SK-N-SH (cell line): Measurements from ENCODE around the gene ABHD6. TPM values are rescaled to one million over a fixed set of nuclear protein-coding genes. Genes with fewer than 3 reads are reported as not detected.

Experiments used
- CTCF ChIA-PET: fragments of 300-600, 350-600 bp; formaldehyde crosslinking; extraction: SDS; loops from one replicate; lab custom pipeline; 2021; lab: Yijun Ruan, JAX
- POLR2A ChIA-PET: fragments of 350-600 bp; sonication (Branson Sonifier 250); formaldehyde crosslinking; extraction: SDS; loops from one replicate; lab custom pipeline; 2020; ENCODE audit warnings: antibody characterized with exemption, inconsistent platforms; lab: Yijun Ruan, JAX
- DNase-seq: peaks from one replicate; pipeline ENCODE4 v3.0.0; 2012
- H2AFZ ChIP-seq: fragments of 200-600 bp; sonication (generic); 2 replicates; pipeline ENCODE4 v1.8.1; 2016; ENCODE audit warnings: antibody characterized with exemption, mild to moderate bottlenecking, low read depth
- H3F3A ChIP-seq: fragments of 200-600 bp; sonication (generic); replicated peaks from 2 replicates; pipeline ENCODE3; 2016; ENCODE audit warnings: antibody characterized with exemption, mild to moderate bottlenecking; ENCODE audit not compliant: insufficient read depth
- H3K27ac ChIP-seq, 2 experiments: fragments of 200-500 bp in 1 of 2; fragments of 200-600 bp in 1 of 2; sonication (Bioruptor generic) in 1 of 2; sonication (generic), shearing (Covaris generic) in 1 of 2; 2 replicates each; pipeline versions ENCODE4 v1.5.1 to v1.6.1; 2014 to 2016; ENCODE audit warnings: low read depth in 2 of 2, inconsistent platforms in 1 of 2, low read length in 1 of 2, mild to moderate bottlenecking in 1 of 2, mixed read lengths in 1 of 2
- H3K27me3 ChIP-seq: fragments of 200-600 bp; sonication (generic), shearing (Covaris generic); 2 replicates; pipeline ENCODE4 v1.6.1; 2016; ENCODE audit warnings: mixed run types; ENCODE audit not compliant: insufficient read depth
- H3K36me3 ChIP-seq, 2 experiments: fragments of 200-500 bp in 1 of 2; fragments of 200-600 bp in 1 of 2; sonication (Bioruptor generic) in 1 of 2; sonication (generic) in 1 of 2; replicated peaks in 1 of 2; 2 replicates each; pipeline versions ENCODE3 to v1.5.1; 2014 to 2016; ENCODE audit warnings: low read length in 1 of 2, mild to moderate bottlenecking in 1 of 2; ENCODE audit not compliant: insufficient read depth in 2 of 2, control insufficient read depth in 1 of 2
- H3K4me1 ChIP-seq, 2 experiments: fragments of 200-500 bp in 1 of 2; fragments of 200-600 bp in 1 of 2; sonication (Bioruptor generic) in 1 of 2; sonication (generic), shearing (Covaris generic) in 1 of 2; 2 replicates each; pipeline versions ENCODE4 v1.5.1 to v1.6.1; 2014 to 2016; ENCODE audit warnings: low read depth in 1 of 2, low read length in 1 of 2, mixed run types in 1 of 2; ENCODE audit not compliant: insufficient read depth in 2 of 2, control insufficient read depth in 1 of 2
- H3K4me2 ChIP-seq: fragments of 200-600 bp; sonication (generic), shearing (Covaris generic); 2 replicates; pipeline ENCODE4 v1.6.1; 2017; ENCODE audit warnings: mixed run types
- H3K4me3 ChIP-seq, 2 experiments: fragments of 200-500 bp in 1 of 2; fragments of 200-600 bp in 1 of 2; sonication (Bioruptor generic) in 1 of 2; sonication (generic), shearing (Covaris generic) in 1 of 2; 2 replicates each; pipeline versions ENCODE4 v1.5.1 to v1.8.1; 2014 to 2016; ENCODE audit warnings: low read depth in 2 of 2, inconsistent platforms in 1 of 2, low read length in 1 of 2, mild to moderate bottlenecking in 1 of 2, mixed read lengths in 1 of 2, moderate library complexity in 1 of 2
- H3K79me2 ChIP-seq: fragments of 200-600 bp; sonication (generic); 2 replicates; pipeline ENCODE4 v1.8.1; 2017; ENCODE audit warnings: mild to moderate bottlenecking; ENCODE audit not compliant: insufficient read depth
- H3K9ac ChIP-seq: fragments of 200-600 bp; sonication (generic); 2 replicates; pipeline ENCODE4 v1.6.1; 2017; ENCODE audit warnings: mixed run types
- H3K9me2 ChIP-seq: fragments of 200-600 bp; sonication (generic); 2 replicates; pipeline ENCODE4 v1.6.1; 2017; ENCODE audit warnings: mixed run types
- H3K9me3 ChIP-seq: fragments of 200-600 bp; sonication (generic); 2 replicates; pipeline ENCODE4 v1.6.1; 2017; ENCODE audit warnings: mixed run types, mild to moderate bottlenecking, moderate library complexity
- H4K20me1 ChIP-seq: fragments of 200-600 bp; sonication (generic); 2 replicates; pipeline ENCODE4 v1.6.1; 2017; ENCODE audit warnings: mild to moderate bottlenecking, mixed run types; ENCODE audit not compliant: insufficient read depth
- CHD2 ChIP-seq: fragments of 150-350 bp; IDR thresholded peaks from 2 replicates; pipeline ENCODE4 v1.6.1; 2018; ENCODE audit warnings: low read length; ENCODE audit not compliant: partially characterized antibody
- CTCF ChIP-seq: fragments of 200-600 bp; sonication (generic); IDR thresholded peaks from 2 replicates; pipeline ENCODE4 v1.6.1; 2017; ENCODE audit warnings: antibody characterized with exemption, mild to moderate bottlenecking, moderate library complexity
- ELF1 ChIP-seq: IDR thresholded peaks from 2 replicates; pipeline ENCODE4 v1.4.0; 2012
- GABPA ChIP-seq: IDR thresholded peaks from 2 replicates; pipeline ENCODE4 v1.4.0; 2012; ENCODE audit warnings: low read depth, mild to moderate bottlenecking
- NRF1 ChIP-seq: IDR thresholded peaks from 2 replicates; pipeline ENCODE4 v1.6.1; 2012; ENCODE audit warnings: low read depth, mild to moderate bottlenecking, low read length
- PBX3 ChIP-seq: IDR thresholded peaks from 2 replicates; pipeline ENCODE4; 2012
- POLR2AphosphoS5 ChIP-seq: IDR thresholded peaks from 2 replicates; pipeline ENCODE4 v1.6.1; 2012; ENCODE audit warnings: low read depth, low read length
- RAD21 ChIP-seq: IDR thresholded peaks from 2 replicates; pipeline ENCODE4 v1.6.1; 2012; ENCODE audit warnings: mild to moderate bottlenecking, low read length
- RCOR1 ChIP-seq: fragments of 150-350 bp; IDR thresholded peaks from 2 replicates; pipeline ENCODE4 v1.6.1; 2017; ENCODE audit warnings: antibody characterized with exemption, low read length
- REST ChIP-seq: IDR thresholded peaks from 2 replicates; pipeline ENCODE4 v1.6.1; 2012; ENCODE audit warnings: mild to moderate bottlenecking, low read depth, low read length, moderate library complexity
- SIN3A ChIP-seq: IDR thresholded peaks from 2 replicates; pipeline ENCODE4 v1.6.1; 2012; ENCODE audit warnings: low read depth, mild to moderate bottlenecking, low read length, moderate library complexity, borderline replicate concordance
- SMC3 ChIP-seq: IDR thresholded peaks from 2 replicates; pipeline ENCODE4 v1.6.1; 2012; ENCODE audit warnings: low read depth, low read length, improper control_type of control experiment
- TCF12 ChIP-seq: IDR thresholded peaks from 2 replicates; pipeline ENCODE4 v1.4.0; 2012
- TEAD4 ChIP-seq: IDR thresholded peaks from 2 replicates; pipeline ENCODE4 v1.4.0; 2012; ENCODE audit warnings: mild to moderate bottlenecking, borderline replicate concordance; ENCODE audit not compliant: insufficient read depth
- USF1 ChIP-seq: IDR thresholded peaks from 2 replicates; pipeline ENCODE4 v1.4.0; 2012; ENCODE audit warnings: low read depth, borderline replicate concordance
- YY1 ChIP-seq: IDR thresholded peaks from 2 replicates; pipeline ENCODE4 v1.4.0; 2012; ENCODE audit warnings: low read depth, mild to moderate bottlenecking
- ZBTB33 ChIP-seq: IDR thresholded peaks from 2 replicates; pipeline ENCODE4 v1.4.0; 2012; ENCODE audit warnings: low read depth, borderline replicate concordance
- WGBS: methylation state at CpG from one replicate; pipeline ENCODE4 v1.1.6; 2017; ENCODE audit warnings: low lambda C conversion rate; 5-methylcytosine and 5-hydroxymethylcytosine counted together
- polyA plus RNA-seq, 3 experiments: library from polyadenylated mRNA; depleted of rRNA; stranded (reverse); fragments of >200 nt; gene quantifications; 2 replicates each; pipeline ENCODE4 v1.2.3, GENCODE V29; 2012

The ABHD6 gene
- polyA plus RNA-seq, 1 of the 3 experiments (the other 2 are of a cell fraction): 10.7 TPM

- H3K79me2 ChIP-seq: no peaks in the 10 kb centered on the region
- ChIA-PET POLR2A (no interaction called here), CTCF (interaction anchor here (0.9 to 8.9 kb wide), 3 partner anchors 16 to 106 kb away, joined by 4 to 63 read pairs (median 12); no protein-coding TSS in a partner anchor)
- H3K27me3 ChIP-seq: no peaks in the 10 kb centered on the region
- H2AFZ ChIP-seq: no peak overlapping the region
- H3F3A ChIP-seq: no peaks in the 10 kb centered on the region
- no peaks in the 10 kb centered on the region for H3K4me1 ChIP-seq
- H3K9me2 ChIP-seq: no peaks in the 10 kb centered on the region
- no peak overlapping the region for H3K9ac ChIP-seq
- H3K4me3 ChIP-seq: no peak overlapping the region
- no peaks in the 10 kb centered on the region for H3K36me3 ChIP-seq
- no peaks in the 10 kb centered on the region for H4K20me1 ChIP-seq
- TF ChIP-seq REST (no peak), PBX3 (no peak), ELF1 (no peak), RAD21 (no peak), CTCF (no peak), ZBTB33 (no peak), SMC3 (no peak), TCF12 (no peak), RCOR1 (no peak), YY1 (no peak), POLR2AphosphoS5 (no peak), GABPA (no peak), SIN3A (no peak), TEAD4 (no peak), CHD2 (no peak), NRF1 (no peak), USF1 (no peak)
- no peaks in the 10 kb centered on the region for H3K9me3 ChIP-seq
- DNase-seq: no peak
- WGBS: 76% methylated on average over 12 of the region's 12 CpGs
- no peak overlapping the region for H3K27ac ChIP-seq
- no peak overlapping the region for H3K4me2 ChIP-seq
These were observed 43.7 kb upstream of the ABHD6 start for GRCh38 chr3:58193682-58194407.
